CD4-positive, CD25-positive, alpha-beta regulatory T cell (primary cell): ENCODE data around the gene CD79A. TPM values are rescaled to one million over a fixed set of nuclear protein-coding genes. Genes with fewer than 3 reads are reported as not detected.
A peak's percentile ranks its signal among the peaks of the same experiment; 100 is the strongest.
"Not testable (repeated sequence)": the region's sequence is repeated elsewhere in the genome, so short reads cannot be mapped to it uniquely, and the experiment has no call there.

Source experiments
- ATAC-seq, 2 donors: fragments of 150-1000 bp; cut with Tn5 transposase; one replicate each; pipeline ENCODE4 v1.10.0; 2021; ENCODE audit warnings: low read depth in 2 of 2, moderate number of reproducible peaks in 2 of 2, moderate library complexity in 1 of 2
- DNase-seq, 3 donors: peaks; one replicate each; pipeline versions ENCODE4 v3.0.0 to v3.0.0-alpha.2; 2012 to 2022; ENCODE audit warnings: mixed read lengths in 1 of 3
- H3K27ac ChIP-seq: one replicate; pipeline ENCODE4 v1.7.0; 2013; ENCODE audit warnings: mild to moderate bottlenecking, low read length; ENCODE audit not compliant: insufficient read depth, poor library complexity, severe bottlenecking
- H3K27me3 ChIP-seq: one replicate; pipeline ENCODE4 v1.7.0; 2013; ENCODE audit warnings: low read length; ENCODE audit not compliant: control insufficient read depth, insufficient read depth
- H3K36me3 ChIP-seq: one replicate; pipeline ENCODE4 v1.7.0; 2013; ENCODE audit warnings: mild to moderate bottlenecking, low read length, moderate library complexity; ENCODE audit not compliant: control insufficient read depth, insufficient read depth
- H3K4me1 ChIP-seq: 2 replicates; pipeline ENCODE4 v1.7.0; 2013; ENCODE audit warnings: mild to moderate bottlenecking, low read length; ENCODE audit not compliant: insufficient read depth, control insufficient read depth, poor library complexity, severe bottlenecking
- H3K4me3 ChIP-seq: one replicate; pipeline ENCODE4 v1.7.0; 2013; ENCODE audit warnings: low read depth, mild to moderate bottlenecking, low read length, moderate library complexity
- H3K9me3 ChIP-seq, 2 experiments: 1 replicate in 1 of 2; 2 replicates in 1 of 2; pipeline ENCODE4 v1.7.0; 2013; ENCODE audit warnings: low read length in 2 of 2, mild to moderate bottlenecking in 1 of 2, moderate library complexity in 1 of 2; ENCODE audit not compliant: control insufficient read depth in 2 of 2
- H3K27ac Mint-ChIP-seq, 3 donors: one replicate each; pipeline ENCODE4 v1.8.0; 2020 to 2022; ENCODE audit warnings: mild to moderate bottlenecking in 3 of 3, mixed read lengths in 3 of 3, moderate library complexity in 2 of 3
- H3K27me3 Mint-ChIP-seq: one replicate; pipeline ENCODE4 v1.8.0; 2022; ENCODE audit warnings: mild to moderate bottlenecking, mixed read lengths
- H3K36me3 Mint-ChIP-seq: one replicate; pipeline ENCODE4 v1.8.0; 2020; ENCODE audit warnings: mixed read lengths
- H3K4me1 Mint-ChIP-seq, 4 donors: one replicate each; pipeline ENCODE4 v1.8.0; 2020 to 2022; ENCODE audit warnings: mixed read lengths in 4 of 4, mild to moderate bottlenecking in 1 of 4
- H3K4me3 Mint-ChIP-seq, 4 donors: one replicate each; pipeline ENCODE4 v1.8.0; 2020 to 2022; ENCODE audit warnings: mild to moderate bottlenecking in 4 of 4, mixed read lengths in 4 of 4, moderate library complexity in 3 of 4
- H3K9me3 Mint-ChIP-seq, 7 donors: one replicate each; pipeline ENCODE4 v1.8.0; 2020 to 2022; ENCODE audit warnings: mixed read lengths in 7 of 7, mild to moderate bottlenecking in 3 of 7, moderate library complexity in 2 of 7
- polyA plus RNA-seq, 4 donors: library from polyadenylated mRNA; unstranded; fragments of 300-500 nt; fragmentation: Illumina TruSeq; gene quantifications; one replicate each; pipeline ENCODE4 v1.2.3, GENCODE V29; 2021
- total RNA-seq: library from RNA; stranded (reverse); gene quantifications from one replicate; pipeline ENCODE4 v1.2.3, GENCODE V29; 2022

The CD79A gene
- total and polyA plus RNA-seq, 5 donors from 2014 or later, result 4.9 to 17.9 (median 15.9) TPM

GRCh38 chr19:41872384-41872774 lies 4.7 kb upstream of the CD79A start:
- peak overlapping the region; percentile 41 for H3K4me3 ChIP-seq

GRCh38 chr19:41872775-41873647 lies 4.1 kb upstream of the CD79A start:
- Histone ChIP-seq H3K36me3 (peaks cover 18% of the 10 kb centered on the region), H3K27me3 (no peaks in the 10 kb centered on the region), H3K4me3 (peak overlapping the region; percentile 26), H3K4me1 (peaks cover 99% of the 10 kb centered on the region), H3K9me3 (no peaks in the 10 kb centered on the region), H3K27ac (peak overlapping the region; percentile 85)
- Mint-ChIP-seq H3K36me3 (peaks cover 10% of the 10 kb centered on the region), H3K27me3 (peaks cover 4% of the 10 kb centered on the region), H3K4me1 (peaks cover 9 to 96% (median 50%) of the 10 kb centered on the region in 4 donors), H3K27ac (peak overlapping the region; percentile 93 to 99 (median 98)), H3K4me3 (peak overlapping the region; percentile 76 to 94 (median 80)), H3K9me3 (no peaks in the 10 kb centered on the region)
- DNase-seq (peak; percentile 51 to 69 (median 60)), ATAC-seq (no peak)

More at GRCh38 chr19:41872384-41872774, 4.7 kb upstream of the CD79A start:
- peaks cover 15% of the 10 kb centered on the region for H3K36me3 Mint-ChIP-seq
- Histone ChIP-seq H3K27me3 (no peaks in the 10 kb centered on the region), H3K9me3 (no peaks in the 10 kb centered on the region), H3K4me1 (peaks cover 97% of the 10 kb centered on the region), H3K36me3 (peaks cover 24% of the 10 kb centered on the region), H3K27ac (peak overlapping the region; percentile 85)
- H3K27me3 Mint-ChIP-seq, result peaks cover 4% of the 10 kb centered on the region
- peaks cover 9 to 93% (median 51%) of the 10 kb centered on the region in 4 donors for H3K4me1 Mint-ChIP-seq
- H3K4me3 Mint-ChIP-seq, result peak overlapping the region; percentile 28 to 83 (median 78)
- no peak for ATAC-seq
- no peaks in the 10 kb centered on the region for H3K9me3 Mint-ChIP-seq
- DNase-seq, result no peak
- H3K27ac Mint-ChIP-seq, result peak overlapping the region in 2 of 3 donors; percentile 98 to 99

GRCh38 chr19:41875973-41876372 lies 1.1 kb upstream of the CD79A start:
- H3K27ac ChIP-seq, result peak overlapping the region; percentile 93
- H3K9me3 Mint-ChIP-seq, H3K9me3 ChIP-seq, H3K36me3 Mint-ChIP-seq, ATAC-seq, H3K27me3 Mint-ChIP-seq, DNase-seq, H3K27me3 ChIP-seq, H3K36me3 ChIP-seq: not testable (repeated sequence)
- H3K4me3 Mint-ChIP-seq, result peak overlapping the region; percentile 82 to 92 (median 88)
- peak overlapping the region; percentile 70 for H3K4me3 ChIP-seq
- peaks cover 97% of the 10 kb centered on the region for H3K4me1 ChIP-seq
- H3K27ac Mint-ChIP-seq, result peak overlapping the region; percentile 99 to 100 (median 99)
- H3K4me1 Mint-ChIP-seq, result peaks cover 9 to 99% (median 40%) of the 10 kb centered on the region in 4 donors

GRCh38 chr19:41877916-41878905 lies 1.1 kb downstream of the CD79A start:
- Mint-ChIP-seq H3K4me3 (peak overlapping the region in 3 of 4 donors; percentile 74 to 92 (median 77)), H3K27ac (peak overlapping the region; percentile 99 to 100 (median 99)), H3K27me3 (peaks cover 4% of the 10 kb centered on the region), H3K4me1 (peaks cover 6 to 91% (median 32%) of the 10 kb centered on the region in 4 donors), H3K36me3 (peaks cover 4% of the 10 kb centered on the region), H3K9me3 (peaks cover 0 to 2% (median 0%) of the 10 kb centered on the region in 7 donors)
- Histone ChIP-seq H3K4me1 (peaks cover 87% of the 10 kb centered on the region), H3K36me3 (no peaks in the 10 kb centered on the region), H3K27me3 (no peaks in the 10 kb centered on the region), H3K4me3 (peak overlapping the region; percentile 47), H3K27ac (peak overlapping the region; percentile 93), H3K9me3 (no peaks in the 10 kb centered on the region)
- DNase-seq, result no peak
- ATAC-seq, result no peak

GRCh38 chr19:41879080-41879479 lies 2.0 kb downstream of the CD79A start:
- H3K9me3 Mint-ChIP-seq, result peaks cover 0 to 2% (median 0%) of the 10 kb centered on the region in 7 donors
- H3K9me3 ChIP-seq, result no peaks in the 10 kb centered on the region
- H3K36me3 Mint-ChIP-seq, result peaks cover 10% of the 10 kb centered on the region
- peaks cover 4 to 82% (median 31%) of the 10 kb centered on the region in 4 donors for H3K4me1 Mint-ChIP-seq
- peaks cover 4% of the 10 kb centered on the region for H3K27me3 Mint-ChIP-seq
- no peak overlapping the region for H3K4me3 Mint-ChIP-seq
- peaks cover 79% of the 10 kb centered on the region for H3K4me1 ChIP-seq
- no peaks in the 10 kb centered on the region for H3K36me3 ChIP-seq
- H3K27ac ChIP-seq, result peak overlapping the region; percentile 93
- H3K27me3 ChIP-seq, result no peaks in the 10 kb centered on the region
- peak overlapping the region; percentile 88 to 99 (median 95) for H3K27ac Mint-ChIP-seq
- ATAC-seq (no peak), DNase-seq (no peak)
- no peak overlapping the region for H3K4me3 ChIP-seq

- Histone ChIP-seq H3K4me1 (peaks cover 73% of the 10 kb centered on the region), H3K27ac (peak overlapping the region; percentile 57), H3K4me3 (no peak overlapping the region), H3K27me3 (no peaks in the 10 kb centered on the region), H3K9me3 (no peaks in the 10 kb centered on the region), H3K36me3 (no peaks in the 10 kb centered on the region)
- H3K4me3 Mint-ChIP-seq, result peak overlapping the region in 3 of 4 donors; percentile 62 to 83 (median 62)
- ATAC-seq, result no peak
- H3K27ac Mint-ChIP-seq, result peak overlapping the region; percentile 88 to 99 (median 95)
- H3K9me3 Mint-ChIP-seq, result peaks cover 0 to 2% (median 0%) of the 10 kb centered on the region in 7 donors
- peaks cover 4% of the 10 kb centered on the region for H3K27me3 Mint-ChIP-seq
- no peak for DNase-seq
- H3K36me3 Mint-ChIP-seq, result peaks cover 11% of the 10 kb centered on the region
- peaks cover 4 to 76% (median 29%) of the 10 kb centered on the region in 4 donors for H3K4me1 Mint-ChIP-seq
Measured at GRCh38 chr19:41879670-41880328, 2.7 kb downstream of the CD79A start.

- no peak overlapping the region for H3K4me3 ChIP-seq
- Mint-ChIP-seq H3K4me1 (peaks cover 4 to 75% (median 30%) of the 10 kb centered on the region in 4 donors), H3K9me3 (peaks cover 0 to 2% (median 0%) of the 10 kb centered on the region in 7 donors), H3K4me3 (peak overlapping the region in 3 of 4 donors; percentile 62 to 83 (median 62)), H3K27ac (peak overlapping the region; percentile 88 to 99 (median 95)), H3K36me3 (peaks cover 15% of the 10 kb centered on the region), H3K27me3 (peaks cover 4% of the 10 kb centered on the region)
- no peaks in the 10 kb centered on the region for H3K9me3 ChIP-seq
- no peak for ATAC-seq
- H3K27me3 ChIP-seq, result no peaks in the 10 kb centered on the region
- no peak for DNase-seq
- H3K36me3 ChIP-seq, result no peaks in the 10 kb centered on the region
- peak overlapping the region; percentile 57 for H3K27ac ChIP-seq
- peaks cover 73% of the 10 kb centered on the region for H3K4me1 ChIP-seq
Measured at GRCh38 chr19:41880329-41880708, 3.2 kb downstream of the CD79A start.
